ENCODE data around the gene CUBN.
"Not testable (repeated sequence)": the region's sequence is repeated elsewhere in the genome, so short reads cannot be mapped to it uniquely, and the experiment has no call there.

Gene CUBN

DNA sequence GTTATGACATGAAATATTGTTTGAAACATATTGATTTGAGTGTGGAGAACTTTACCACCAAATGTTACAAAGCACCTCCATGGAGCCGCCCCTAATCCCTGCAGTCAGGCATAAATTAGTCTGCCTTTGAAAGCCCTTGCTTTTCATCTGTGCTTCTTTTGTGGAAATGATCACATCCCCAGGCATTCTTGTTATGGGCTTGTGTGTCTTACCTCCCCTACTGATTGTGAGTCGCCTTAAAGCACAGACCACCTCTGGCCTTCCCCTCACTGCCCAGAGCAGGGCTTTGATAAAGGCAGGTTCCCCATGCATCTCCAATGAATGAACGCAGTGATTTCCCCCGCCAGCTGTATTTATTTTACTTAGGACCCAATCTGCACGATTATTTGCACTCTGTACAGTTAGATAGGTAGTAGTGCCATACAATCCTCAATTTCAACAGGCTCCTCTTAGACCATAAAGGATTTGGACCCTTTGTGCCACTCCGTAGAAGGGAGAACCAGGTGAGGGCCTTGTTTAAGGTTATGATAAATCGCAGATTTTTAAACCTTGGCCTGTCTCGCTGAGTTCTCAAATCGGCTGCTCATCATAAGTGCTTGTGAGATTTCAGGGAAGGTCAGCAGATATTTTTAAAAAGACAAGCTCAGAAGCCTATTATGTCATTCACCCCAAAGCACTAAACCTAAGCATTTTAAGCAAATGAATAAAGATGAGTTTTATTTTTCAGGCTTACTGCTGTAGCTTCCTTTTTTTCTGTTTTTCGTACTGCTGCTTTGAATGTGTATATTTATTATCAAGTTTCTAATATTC is 107.8 kb downstream of the CUBN start:
- Histone ChIP-seq H4K20me1 (ENCODE audit: insufficient read depth) (no peaks in the 10 kb centered on the region), H3K9ac (no peak overlapping the region), H2AFZ (ENCODE audit: low read depth) (no peak overlapping the region), H3K36me3 (ENCODE audit: insufficient read depth) (no peaks in the 10 kb centered on the region), H3K27ac (peak overlapping the region; percentile 90; the same call in 1 of the 2 replicates), H3K4me2 (no peak overlapping the region), H3K4me3 (IDR thresholded peaks at IDR 0.05; ENCODE audit: insufficient read depth, low read depth, low read length) (no peak overlapping the region), H3K27me3 (ENCODE audit: insufficient read depth, low read depth) (no peaks in the 10 kb centered on the region), H3K4me1 (ENCODE audit: low read depth, poor library complexity, severe bottlenecking) (peaks cover 67% of the 10 kb centered on the region), H3K79me2 (ENCODE audit: insufficient read depth, low read depth) (no peaks in the 10 kb centered on the region)
- TF ChIP-seq, protein P1, sequence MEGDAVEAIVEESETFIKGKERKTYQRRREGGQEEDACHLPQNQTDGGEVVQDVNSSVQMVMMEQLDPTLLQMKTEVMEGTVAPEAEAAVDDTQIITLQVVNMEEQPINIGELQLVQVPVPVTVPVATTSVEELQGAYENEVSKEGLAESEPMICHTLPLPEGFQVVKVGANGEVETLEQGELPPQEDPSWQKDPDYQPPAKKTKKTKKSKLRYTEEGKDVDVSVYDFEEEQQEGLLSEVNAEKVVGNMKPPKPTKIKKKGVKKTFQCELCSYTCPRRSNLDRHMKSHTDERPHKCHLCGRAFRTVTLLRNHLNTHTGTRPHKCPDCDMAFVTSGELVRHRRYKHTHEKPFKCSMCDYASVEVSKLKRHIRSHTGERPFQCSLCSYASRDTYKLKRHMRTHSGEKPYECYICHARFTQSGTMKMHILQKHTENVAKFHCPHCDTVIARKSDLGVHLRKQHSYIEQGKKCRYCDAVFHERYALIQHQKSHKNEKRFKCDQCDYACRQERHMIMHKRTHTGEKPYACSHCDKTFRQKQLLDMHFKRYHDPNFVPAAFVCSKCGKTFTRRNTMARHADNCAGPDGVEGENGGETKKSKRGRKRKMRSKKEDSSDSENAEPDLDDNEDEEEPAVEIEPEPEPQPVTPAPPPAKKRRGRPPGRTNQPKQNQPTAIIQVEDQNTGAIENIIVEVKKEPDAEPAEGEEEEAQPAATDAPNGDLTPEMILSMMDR (conservative IDR thresholded peaks at IDR 0.05; ENCODE audit: low read depth, low read length), result no peak

- Histone ChIP-seq H3K36me3 (ENCODE audit: insufficient read depth) (no peaks in the 10 kb centered on the region), H3K4me1 (ENCODE audit: low read depth, poor library complexity, severe bottlenecking) (peaks cover 59% of the 10 kb centered on the region), H3K27ac (peak overlapping the region; percentile 35; the same call in 1 of the 2 replicates), H4K20me1 (ENCODE audit: insufficient read depth) (no peaks in the 10 kb centered on the region), H3K4me3 (IDR thresholded peaks at IDR 0.05; ENCODE audit: insufficient read depth, low read depth, low read length) (no peak overlapping the region), H3K9ac (no peak overlapping the region), H2AFZ (ENCODE audit: low read depth) (peak overlapping the region; percentile 41; the same call in 1 of the 2 replicates), H3K4me2 (peak overlapping the region; percentile 46), H3K79me2 (ENCODE audit: insufficient read depth, low read depth) (no peaks in the 10 kb centered on the region), H3K27me3 (ENCODE audit: insufficient read depth, low read depth) (no peaks in the 10 kb centered on the region)
- TF ChIP-seq, protein P1 (conservative IDR thresholded peaks at IDR 0.05; ENCODE audit: low read depth, low read length), result no peak
These were observed 109.9 kb downstream of the CUBN start for GRCh38 chr10:17019696-17020095.

GRCh38 chr10:17013131-17013983 is 116.3 kb downstream of the CUBN start:
- H3K36me3 ChIP-seq (ENCODE audit: insufficient read depth); H3K27ac ChIP-seq; H3K9ac ChIP-seq; H3K4me2 ChIP-seq; H4K20me1 ChIP-seq (ENCODE audit: insufficient read depth); H2AFZ ChIP-seq (ENCODE audit: low read depth); H3K4me3 ChIP-seq (IDR thresholded peaks at IDR 0.05; ENCODE audit: insufficient read depth, low read depth, low read length); H3K79me2 ChIP-seq (ENCODE audit: insufficient read depth, low read depth); H3K4me1 ChIP-seq (ENCODE audit: low read depth, poor library complexity, severe bottlenecking); H3K27me3 ChIP-seq (ENCODE audit: insufficient read depth, low read depth): not testable (repeated sequence)

DNA sequence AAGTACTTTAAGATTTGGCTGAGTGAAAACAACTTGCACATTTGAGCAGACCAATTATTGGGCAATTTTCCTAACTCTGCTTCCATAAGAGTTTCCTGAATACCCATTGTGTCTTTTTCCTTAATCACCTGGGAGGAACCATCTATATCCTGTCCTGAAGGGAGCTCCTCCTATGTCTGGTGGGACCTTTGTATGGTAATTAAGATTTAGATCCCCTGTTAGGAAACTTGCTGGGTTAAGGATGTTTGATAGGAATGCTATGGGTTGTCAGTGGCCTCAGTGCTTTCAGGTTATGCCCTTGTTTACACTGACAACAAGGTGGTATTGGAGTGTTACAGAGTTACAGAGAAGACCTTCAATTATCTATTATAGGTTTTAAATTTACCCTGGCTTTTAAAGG is 116.9 kb downstream of the CUBN start:
- not testable (repeated sequence) for H3K27ac ChIP-seq, H3K9ac ChIP-seq, H3K4me2 ChIP-seq

GRCh38 chr10:17010363-17011145 is 119.1 kb downstream of the CUBN start:
- H3K79me2 ChIP-seq (ENCODE audit: insufficient read depth, low read depth), result no peaks in the 10 kb centered on the region
- H3K4me2 ChIP-seq, result no peak overlapping the region
- H3K9ac ChIP-seq, result no peak overlapping the region
- H3K4me3 ChIP-seq (IDR thresholded peaks at IDR 0.05; ENCODE audit: insufficient read depth, low read depth, low read length), result no peak overlapping the region
- H3K4me1 ChIP-seq (ENCODE audit: low read depth, poor library complexity, severe bottlenecking), result no peaks in the 10 kb centered on the region
- no peaks in the 10 kb centered on the region for H3K27me3 ChIP-seq (ENCODE audit: insufficient read depth, low read depth)
- H2AFZ ChIP-seq (ENCODE audit: low read depth), result no peak overlapping the region
- TF ChIP-seq, protein P1 (conservative IDR thresholded peaks at IDR 0.05; ENCODE audit: low read depth, low read length), result no peak
- H3K27ac ChIP-seq, result no peak overlapping the region
- no peaks in the 10 kb centered on the region for H4K20me1 ChIP-seq (ENCODE audit: insufficient read depth)
- no peaks in the 10 kb centered on the region for H3K36me3 ChIP-seq (ENCODE audit: insufficient read depth)

More for the DNA sequence above, 116.9 kb downstream of the CUBN start:
- not testable (repeated sequence) for H4K20me1 ChIP-seq (ENCODE audit: insufficient read depth); H2AFZ ChIP-seq (ENCODE audit: low read depth); H3K4me1 ChIP-seq (ENCODE audit: low read depth, poor library complexity, severe bottlenecking); H3K27me3 ChIP-seq (ENCODE audit: insufficient read depth, low read depth); H3K79me2 ChIP-seq (ENCODE audit: insufficient read depth, low read depth); H3K4me3 ChIP-seq (IDR thresholded peaks at IDR 0.05; ENCODE audit: insufficient read depth, low read depth, low read length); H3K36me3 ChIP-seq (ENCODE audit: insufficient read depth)
